Stimulated activated CD4-positive, alpha-beta T cell treated with anti-CD3 and anti-CD28 coated beads, TNF-alpha, amount 100 ng/mL, for 4 hours (primary cell): Measurements from ENCODE around the gene HS3ST2.
"Not testable (repeated sequence)": the region's sequence is repeated elsewhere in the genome, so short reads cannot be mapped to it uniquely, and the experiment has no call there.

ENCODE experiments used
- DNase-seq, 3 experiments: peaks; one replicate each; pipeline ENCODE4 v3.0.0-alpha.2; 2020; ENCODE audit warnings: low read depth in 3 of 3

Gene HS3ST2

GRCh38 chr16:22932032-22932771, 118.2 kb downstream of the HS3ST2 start:
- no peak for DNase-seq

GRCh38 chr16:22933173-22933572, 119.2 kb downstream of the HS3ST2 start:
- DNase-seq: no peak

GRCh38 chr16:22934786-22935185, 120.8 kb downstream of the HS3ST2 start:
- no peak for DNase-seq

DNA sequence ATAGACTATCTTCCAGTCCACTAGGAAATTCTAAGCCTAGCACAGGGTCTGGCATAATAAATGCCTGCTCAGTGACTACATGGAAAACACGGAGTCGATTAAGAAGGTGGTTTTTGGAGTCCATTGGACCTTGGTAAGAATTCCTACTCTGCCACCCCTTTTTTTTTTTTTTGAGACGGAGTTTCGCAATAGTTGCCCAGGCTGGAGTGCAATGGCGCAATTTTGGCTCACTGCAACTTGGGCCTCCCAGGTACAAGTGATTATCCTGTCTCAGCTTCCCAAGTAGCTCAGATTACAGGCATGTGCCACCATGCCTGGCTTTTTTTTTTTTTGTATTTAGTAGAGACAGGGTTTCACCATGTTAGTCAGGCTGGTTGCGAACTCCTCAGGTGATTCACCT, 123.2 kb downstream of the HS3ST2 start:
- no peak for DNase-seq

DNA sequence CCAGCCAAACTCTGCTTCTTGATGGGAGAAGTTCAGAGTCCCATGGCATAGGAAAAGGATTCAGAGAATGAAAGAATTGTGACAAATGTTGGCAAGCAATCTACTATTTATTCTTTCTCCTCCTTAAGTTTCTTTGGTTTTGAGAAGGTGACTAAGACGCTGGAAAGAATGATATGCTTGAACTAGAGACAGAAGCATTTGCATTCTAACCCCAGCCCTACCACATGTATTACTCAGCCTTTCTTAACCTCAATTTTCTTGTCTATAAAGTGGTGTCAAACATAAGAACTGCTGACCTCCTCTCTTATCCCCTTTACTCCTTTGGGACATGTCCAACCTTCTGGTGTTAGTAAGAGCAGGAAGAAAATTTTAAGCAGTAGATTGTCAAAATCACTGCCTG, 124.7 kb downstream of the HS3ST2 start:
- no peak for DNase-seq

DNA sequence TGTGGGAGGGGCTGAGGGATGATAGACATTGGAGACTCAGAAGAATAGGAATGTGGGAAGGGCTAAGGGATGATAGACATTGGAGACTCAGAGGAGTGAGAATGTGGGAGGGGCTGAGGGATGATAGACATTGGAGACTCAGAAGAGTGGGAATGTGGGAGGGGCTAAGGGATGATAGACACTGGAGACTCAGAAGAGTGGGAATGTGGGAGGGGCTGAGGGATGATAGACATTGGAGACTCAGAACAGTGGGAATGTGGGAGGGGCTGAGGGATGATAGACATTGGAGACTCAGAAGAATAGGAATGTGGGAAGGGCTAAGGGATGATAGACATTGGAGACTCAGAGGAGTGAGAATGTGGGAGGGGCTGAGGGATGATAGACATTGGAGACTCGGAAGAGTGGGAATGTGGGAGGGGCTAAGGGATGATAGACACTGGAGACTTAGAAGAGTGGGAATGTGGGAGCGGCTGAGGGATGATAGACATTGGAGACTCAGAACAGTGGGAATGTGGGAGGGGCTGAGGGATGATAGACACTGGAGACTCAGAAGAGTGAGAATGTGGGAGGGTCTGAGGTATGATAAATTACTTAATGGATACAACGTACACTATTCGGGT, 125.9 kb downstream of the HS3ST2 start:
- DNase-seq: not testable (repeated sequence)

GRCh38 chr16:22941970-22942501, 128.1 kb downstream of the HS3ST2 start:
- DNase-seq: no peak

GRCh38 chr16:22942811-22943210, 128.8 kb downstream of the HS3ST2 start:
- no peak for DNase-seq

DNA sequence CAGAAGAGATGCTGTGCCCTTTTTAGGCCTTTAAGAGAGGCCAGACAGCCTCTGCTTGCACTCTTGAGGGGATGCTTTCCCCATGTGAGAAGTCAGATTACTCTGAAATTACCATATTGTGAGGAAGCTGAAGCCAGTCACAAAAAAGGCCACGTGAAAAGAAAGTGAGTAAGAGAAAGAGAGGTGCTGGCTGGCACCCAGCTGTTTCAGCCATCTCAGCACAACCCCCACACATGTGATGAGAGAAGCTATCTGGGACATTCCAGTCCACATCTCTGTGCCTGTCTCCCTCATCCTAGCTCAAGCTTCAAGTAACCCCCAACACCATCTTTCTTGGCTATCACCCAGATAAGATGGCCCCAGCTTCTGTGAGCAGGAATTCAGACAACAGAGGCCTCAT, 131.4 kb downstream of the HS3ST2 start:
- DNase-seq: no peak

- DNase-seq: no peak
These were observed 132.5 kb downstream of the HS3ST2 start for GRCh38 chr16:22946433-22946832.

DNA sequence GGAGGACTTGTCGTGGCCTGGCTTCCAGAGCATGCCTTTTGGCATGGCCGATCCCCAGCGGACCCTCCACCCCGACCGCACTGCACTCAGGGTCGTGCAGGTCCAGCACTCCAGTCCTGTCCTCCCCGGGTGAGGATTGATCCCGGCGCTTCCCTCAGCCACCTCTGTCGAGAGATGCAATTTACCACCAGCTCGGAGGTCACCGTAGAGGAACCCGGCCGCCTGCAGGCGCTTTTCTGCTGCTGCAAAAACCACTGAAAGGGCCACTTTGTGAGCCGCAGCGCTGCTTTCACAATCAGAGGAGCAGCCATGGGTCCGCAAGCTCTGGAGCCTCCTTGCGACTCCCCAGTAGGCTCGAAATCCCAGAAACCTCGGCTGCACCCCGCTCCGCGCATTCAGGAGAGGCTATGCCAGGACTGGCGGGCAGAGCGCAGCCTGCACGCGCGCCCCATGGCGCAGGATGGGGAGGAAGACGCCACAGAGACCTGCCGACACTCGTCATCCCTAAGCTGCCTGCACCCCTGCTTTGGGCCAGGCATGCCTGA, 134.2 kb downstream of the HS3ST2 start:
- DNase-seq: no peak

- no peak for DNase-seq
These were observed 134.8 kb downstream of the HS3ST2 start for GRCh38 chr16:22948603-22949368.

DNA sequence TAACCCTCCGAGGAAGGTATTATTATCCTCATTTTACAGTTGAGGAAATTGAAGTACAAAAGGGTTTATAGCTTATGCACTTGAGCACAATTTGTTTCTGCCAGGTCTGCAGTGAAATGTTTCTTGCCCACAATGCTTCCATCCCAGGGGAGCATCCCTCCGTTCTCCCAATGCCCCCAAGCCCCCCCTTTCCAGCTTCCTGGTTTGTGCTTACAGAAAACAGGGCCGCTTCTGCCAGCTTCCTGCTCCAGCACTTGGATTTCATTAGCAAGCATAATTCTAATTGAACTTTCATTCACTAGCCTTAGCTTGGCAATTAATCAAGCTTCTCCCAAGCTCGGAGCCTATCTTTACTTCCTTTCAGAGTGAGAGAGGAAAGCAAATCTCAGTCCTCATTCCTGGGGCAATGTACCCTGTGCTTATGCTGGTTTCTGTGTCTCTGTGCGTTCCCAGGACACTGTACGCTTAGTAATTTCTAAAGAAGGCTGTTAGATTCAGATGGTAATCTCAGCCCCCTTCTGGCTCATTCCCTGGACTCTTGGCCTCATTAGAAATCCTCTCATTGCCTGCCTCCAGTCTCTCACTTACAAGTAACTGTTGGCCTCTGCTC, 141.6 kb downstream of the HS3ST2 start:
- no peak for DNase-seq

DNA sequence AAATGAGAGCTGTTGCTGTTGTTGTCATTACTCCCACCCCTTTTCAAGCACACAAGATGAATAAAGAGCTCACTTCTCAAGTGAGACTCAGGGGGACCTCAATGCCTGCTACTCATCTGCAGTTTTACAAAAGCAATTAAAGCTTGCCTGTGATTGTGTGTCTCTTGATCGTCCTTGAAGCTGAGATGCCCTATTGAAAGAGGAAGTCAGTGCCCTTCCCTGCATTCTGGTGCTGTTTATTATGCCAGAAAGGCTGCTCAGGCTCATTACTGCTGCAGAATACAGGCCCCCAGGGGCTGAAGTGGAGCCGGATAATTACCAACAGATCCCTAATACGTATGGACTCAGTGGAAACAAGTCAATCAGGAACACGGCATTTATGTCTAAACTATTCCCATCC, 147.2 kb downstream of the HS3ST2 start:
- DNase-seq: no peak

GRCh38 chr16:22962905-22963304, 148.9 kb downstream of the HS3ST2 start:
- DNase-seq: no peak
